H9 (cell line): Measurements from ENCODE around the gene TMEM150B. TPM values are rescaled to one million over a fixed set of nuclear protein-coding genes. Genes with fewer than 3 reads are reported as not detected.
A peak's percentile ranks its signal among the peaks of the same experiment; 100 is the strongest.

Experiments
- DNase-seq: peaks from one replicate; pipeline ENCODE4 v3.0.0-alpha.2; 2017
- H2AFZ ChIP-seq: one replicate; pipeline ENCODE4 v1.6.1; 2013; ENCODE audit warnings: mild to moderate bottlenecking, low read length, control low read depth, moderate library complexity
- H2AK5ac ChIP-seq: 2 replicates; pipeline ENCODE4 v1.6.1; 2013; ENCODE audit warnings: low read length, control low read depth, mixed read lengths; ENCODE audit not compliant: insufficient read length
- H2BK120ac ChIP-seq: one replicate; pipeline ENCODE4 v1.6.1; 2013; ENCODE audit warnings: low read depth, mild to moderate bottlenecking, low read length, control low read depth, inconsistent platforms; ENCODE audit not compliant: poor library complexity, severe bottlenecking
- H2BK12ac ChIP-seq: 2 replicates; pipeline ENCODE4 v1.6.1; 2013; ENCODE audit warnings: low read length, control low read depth, mixed read lengths, low read depth; ENCODE audit not compliant: insufficient read length
- H2BK15ac ChIP-seq: 2 replicates; pipeline ENCODE4 v1.6.1; 2013; ENCODE audit warnings: low read depth, low read length, control low read depth
- H2BK20ac ChIP-seq: one replicate; pipeline ENCODE4 v1.6.1; 2013; ENCODE audit warnings: low read depth, mild to moderate bottlenecking, low read length, control low read depth, inconsistent platforms; ENCODE audit not compliant: poor library complexity, severe bottlenecking
- H2BK5ac ChIP-seq: 2 replicates; pipeline ENCODE4 v1.6.1; 2013; ENCODE audit warnings: low read length, control low read depth, mixed read lengths; ENCODE audit not compliant: insufficient read length
- H3K14ac ChIP-seq: 2 replicates; pipeline ENCODE4 v1.6.1; 2013; ENCODE audit warnings: low read length, control low read depth; ENCODE audit not compliant: insufficient read depth
- H3K18ac ChIP-seq: 2 replicates; pipeline ENCODE4 v1.6.1; 2013; ENCODE audit warnings: low read depth, mild to moderate bottlenecking, mixed read lengths, low read length, control low read depth; ENCODE audit not compliant: insufficient read length
- H3K23ac ChIP-seq: 2 replicates; pipeline ENCODE4 v1.6.1; 2013; ENCODE audit warnings: low read length, control low read depth, mixed read lengths, low read depth; ENCODE audit not compliant: insufficient read length
- H3K23me2 ChIP-seq: 2 replicates; pipeline ENCODE4 v1.6.1; 2013; ENCODE audit warnings: low read depth, mild to moderate bottlenecking, mixed read lengths, low read length, control low read depth; ENCODE audit not compliant: insufficient read length, poor library complexity, severe bottlenecking
- H3K27ac ChIP-seq: 2 replicates; pipeline ENCODE4 v1.5.1; 2013; ENCODE audit warnings: low read length, control low read depth, mixed read lengths, low read depth; ENCODE audit not compliant: insufficient read length
- H3K27me3 ChIP-seq: 2 replicates; pipeline ENCODE4 v1.6.1; 2013; ENCODE audit warnings: low read length, control low read depth, inconsistent platforms; ENCODE audit not compliant: insufficient read depth
- H3K4ac ChIP-seq: 2 replicates; pipeline ENCODE4 v1.6.1; 2013; ENCODE audit warnings: low read depth, mild to moderate bottlenecking, control low read depth, inconsistent platforms, low read length, moderate library complexity
- H3K4me1 ChIP-seq: 2 replicates; pipeline ENCODE4 v1.6.1; 2013; ENCODE audit warnings: low read length, control low read depth, inconsistent platforms; ENCODE audit not compliant: insufficient read depth
- H3K4me2 ChIP-seq: 2 replicates; pipeline ENCODE4 v1.6.1; 2013; ENCODE audit warnings: low read length, control low read depth, mixed read lengths; ENCODE audit not compliant: insufficient read length, insufficient read depth
- H3K56ac ChIP-seq: 2 replicates; pipeline ENCODE4 v1.6.1; 2013; ENCODE audit warnings: low read depth, mild to moderate bottlenecking, mixed read lengths, low read length, control low read depth; ENCODE audit not compliant: insufficient read length
- H3K79me1 ChIP-seq: 2 replicates; pipeline ENCODE4 v1.6.1; 2013; ENCODE audit warnings: low read depth, mild to moderate bottlenecking, moderate library complexity, low read length, control low read depth, inconsistent platforms; ENCODE audit not compliant: insufficient read depth, poor library complexity, severe bottlenecking
- H3K79me2 ChIP-seq: 2 replicates; pipeline ENCODE4 v1.6.1; 2013; ENCODE audit warnings: low read length, control low read depth, inconsistent platforms; ENCODE audit not compliant: insufficient read depth
- H3K9ac ChIP-seq: 2 replicates; pipeline ENCODE4 v1.6.1; 2013; ENCODE audit warnings: low read length, control low read depth, mixed read lengths; ENCODE audit not compliant: insufficient read length; ENCODE audit errors: extremely low read depth
- H3K9me3 ChIP-seq: one replicate; pipeline ENCODE4 v1.6.1; 2013; ENCODE audit warnings: low read depth, low read length, inconsistent platforms; ENCODE audit not compliant: control insufficient read depth
- H3T11ph ChIP-seq: one replicate; pipeline ENCODE4 v1.6.1; 2013; ENCODE audit warnings: mild to moderate bottlenecking, low read length, control low read depth, inconsistent platforms
- H4K20me1 ChIP-seq: one replicate; pipeline ENCODE4 v1.6.1; 2013; ENCODE audit not compliant: control insufficient read depth, insufficient read length, insufficient read depth
- H4K5ac ChIP-seq: 2 replicates; pipeline ENCODE4 v1.6.1; 2013; ENCODE audit warnings: low read depth, mild to moderate bottlenecking, mixed read lengths, low read length, control low read depth; ENCODE audit not compliant: insufficient read length
- H4K8ac ChIP-seq: replicated peaks from 2 replicates; pipeline ENCODE4 v1.6.1; 2013; ENCODE audit warnings: low read length, control low read depth, mixed read lengths, low read depth; ENCODE audit not compliant: insufficient read length
- H4K91ac ChIP-seq: 2 replicates; pipeline ENCODE4 v1.6.1; 2013; ENCODE audit warnings: low read depth, mild to moderate bottlenecking, moderate library complexity, mixed read lengths, low read length, control low read depth; ENCODE audit not compliant: insufficient read length
- H3K27ac Mint-ChIP-seq, 3 experiments: 2 replicates in 2 of 3; 3 replicates in 1 of 3; pipeline ENCODE4 v1.8.0; 2020 to 2021; ENCODE audit warnings: mixed read lengths in 3 of 3, mild to moderate bottlenecking in 1 of 3, moderate library complexity in 1 of 3
- H3K27me3 Mint-ChIP-seq: 2 replicates; pipeline ENCODE4 v1.8.0; 2021; ENCODE audit warnings: low read depth, mild to moderate bottlenecking, moderate library complexity, mixed read lengths
- H3K36me3 Mint-ChIP-seq, 3 experiments: 2 replicates in 2 of 3; 3 replicates in 1 of 3; pipeline ENCODE4 v1.8.0; 2020 to 2021; ENCODE audit warnings: low read depth in 3 of 3, mixed read lengths in 3 of 3; ENCODE audit not compliant: insufficient read depth in 1 of 3
- H3K4me1 Mint-ChIP-seq, 2 experiments: 2 replicates each; pipeline ENCODE4 v1.8.0; 2020; ENCODE audit warnings: mixed read lengths in 2 of 2
- H3K4me3 Mint-ChIP-seq, 2 experiments: 2 replicates in 1 of 2; 3 replicates in 1 of 2; pipeline ENCODE4 v1.8.0; 2020 to 2021; ENCODE audit warnings: mild to moderate bottlenecking in 2 of 2, mixed read lengths in 2 of 2, moderate library complexity in 1 of 2
- H3K9me3 Mint-ChIP-seq, 2 experiments: 2 replicates in 1 of 2; 3 replicates in 1 of 2; pipeline ENCODE4 v1.8.0; 2020; ENCODE audit warnings: mild to moderate bottlenecking in 2 of 2, mixed read lengths in 2 of 2, moderate library complexity in 1 of 2
- WGBS: extraction: QIAGEN DNeasy Blood & Tissue Kit; methylation state at CpG from one replicate; pipeline ENCODE4 v1.1.7; 2013; ENCODE audit warnings: missing lambda C conversion rate, low lambda C conversion rate, mixed read lengths; ENCODE audit not compliant: insufficient read length; ENCODE audit errors: extremely low coverage; 5-methylcytosine and 5-hydroxymethylcytosine counted together
- total RNA-seq: library from RNA; stranded (reverse); gene quantifications from 2 replicates; pipeline ENCODE4 v1.2.1, GENCODE V29; 2021
- TF ChIP-seq, protein P1 (sequence below): fragments of 200-600 bp; sonication (generic); conservative IDR thresholded peaks from 3 replicates; pipeline ENCODE4 v1.8.0; 2021; ENCODE audit warnings: antibody characterized with exemption, mild to moderate bottlenecking

TMEM150B gene
- total RNA-seq, 1 experiment from 2014 or later: 0.63 TPM

DNA sequence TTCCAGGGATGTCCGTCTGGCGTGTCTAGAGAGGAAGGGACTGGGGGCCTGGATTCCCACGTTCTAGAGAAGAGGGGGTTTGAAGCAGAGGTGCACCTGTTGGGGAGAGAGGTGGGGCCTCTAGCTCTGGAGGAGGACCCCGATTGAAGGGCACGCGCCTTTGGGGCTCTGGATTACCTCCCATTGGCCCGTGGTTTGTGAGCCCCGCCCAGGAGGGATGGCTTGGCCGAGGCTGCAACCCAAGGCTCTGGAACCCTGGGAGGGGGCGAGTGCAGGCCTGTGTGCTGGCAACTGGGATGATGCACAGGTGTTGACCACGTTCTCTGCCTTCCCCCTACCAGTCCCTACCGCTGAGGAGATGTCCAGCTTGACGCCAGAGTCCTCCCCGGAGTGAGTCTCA lies 20.2 kb downstream of the TMEM150B start:
- Mint-ChIP-seq H3K27ac (peak overlapping the region in 1 of 3 experiments; percentile 72; a peak in 1 of 7 replicates), H3K36me3 (peaks cover 45 to 68% (median 66%) of the 10 kb centered on the region in 3 experiments; a peak in 6 of 7 replicates), H3K9me3 (no peaks in the 10 kb centered on the region), H3K4me1 (peaks cover 15 to 24% of the 10 kb centered on the region in 2 experiments), H3K27me3 (no peaks in the 10 kb centered on the region; the same call in 1 of the 2 replicates), H3K4me3 (peak overlapping the region in 1 of 2 experiments; percentile 53; a peak in 2 of 5 replicates)
- Histone ChIP-seq H3K23ac (no peak overlapping the region), H2BK120ac (no peak overlapping the region), H2BK12ac (no peak overlapping the region), H3K4ac (no peak overlapping the region), H4K20me1 (no peaks in the 10 kb centered on the region), H3K4me2 (no peak overlapping the region), H3K14ac (no peak overlapping the region), H2BK20ac (no peak overlapping the region), H2AFZ (no peak overlapping the region), H3K23me2 (no peaks in the 10 kb centered on the region), H2BK15ac (no peak overlapping the region), H3K27me3 (no peaks in the 10 kb centered on the region), H3K79me1 (no peaks in the 10 kb centered on the region), H3K4me1 (peaks cover 3% of the 10 kb centered on the region; the same call in 1 of the 2 replicates), H3K9ac (no peak overlapping the region), H4K8ac (no peak overlapping the region), H4K91ac (no peak overlapping the region), H3K9me3 (no peaks in the 10 kb centered on the region), H3K27ac (no peak overlapping the region), H3K18ac (no peak overlapping the region), H4K5ac (no peak overlapping the region), H2BK5ac (no peak overlapping the region), H3K79me2 (no peaks in the 10 kb centered on the region), H3T11ph (no peak overlapping the region), H2AK5ac (no peak overlapping the region), H3K56ac (no peak overlapping the region)
- peak; percentile 69 for DNase-seq
- no CpG with 5 or more reads among the region's 14 CpGs for WGBS
- TF ChIP-seq, protein P1, sequence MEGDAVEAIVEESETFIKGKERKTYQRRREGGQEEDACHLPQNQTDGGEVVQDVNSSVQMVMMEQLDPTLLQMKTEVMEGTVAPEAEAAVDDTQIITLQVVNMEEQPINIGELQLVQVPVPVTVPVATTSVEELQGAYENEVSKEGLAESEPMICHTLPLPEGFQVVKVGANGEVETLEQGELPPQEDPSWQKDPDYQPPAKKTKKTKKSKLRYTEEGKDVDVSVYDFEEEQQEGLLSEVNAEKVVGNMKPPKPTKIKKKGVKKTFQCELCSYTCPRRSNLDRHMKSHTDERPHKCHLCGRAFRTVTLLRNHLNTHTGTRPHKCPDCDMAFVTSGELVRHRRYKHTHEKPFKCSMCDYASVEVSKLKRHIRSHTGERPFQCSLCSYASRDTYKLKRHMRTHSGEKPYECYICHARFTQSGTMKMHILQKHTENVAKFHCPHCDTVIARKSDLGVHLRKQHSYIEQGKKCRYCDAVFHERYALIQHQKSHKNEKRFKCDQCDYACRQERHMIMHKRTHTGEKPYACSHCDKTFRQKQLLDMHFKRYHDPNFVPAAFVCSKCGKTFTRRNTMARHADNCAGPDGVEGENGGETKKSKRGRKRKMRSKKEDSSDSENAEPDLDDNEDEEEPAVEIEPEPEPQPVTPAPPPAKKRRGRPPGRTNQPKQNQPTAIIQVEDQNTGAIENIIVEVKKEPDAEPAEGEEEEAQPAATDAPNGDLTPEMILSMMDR: no peak
